ENCODE data around the gene CXCR1. TPM values are rescaled to one million over a fixed set of nuclear protein-coding genes. Genes with fewer than 3 reads are reported as not detected.

Gene CXCR1
- total RNA-seq, 1 experiment from 2014 or later: not detected

- peaks cover 5 to 25% (median 13%) of the 10 kb centered on the region in 3 experiments; a peak in 6 of 7 replicates for H3K36me3 Mint-ChIP-seq (ENCODE audit: insufficient read depth in 1 of 3, low read depth in 3 of 3)
- H4K20me1 ChIP-seq (ENCODE audit: control insufficient read depth, insufficient read depth, insufficient read length): no peaks in the 10 kb centered on the region
- no peak within 1 kb of the TSS for H2AK5ac ChIP-seq (ENCODE audit: insufficient read length, low read length)
- H3K4ac ChIP-seq (ENCODE audit: low read depth, low read length): no peak within 1 kb of the TSS
- peaks cover 27 to 29% of the 10 kb centered on the region in 2 experiments for H3K4me1 Mint-ChIP-seq
- H2BK15ac ChIP-seq (ENCODE audit: low read depth, low read length): no peak within 1 kb of the TSS
- no CpG with 5 or more reads among the region's 8 CpGs for WGBS (ENCODE audit: extremely low coverage, insufficient read length, low lambda C conversion rate)
- no peak within 1 kb of the TSS for H3K56ac ChIP-seq (ENCODE audit: insufficient read length, low read depth, low read length)
- H3T11ph ChIP-seq (ENCODE audit: low read length): no peak within 1 kb of the TSS
- H2BK5ac ChIP-seq (ENCODE audit: insufficient read length, low read length): no peak within 1 kb of the TSS
- peaks cover 11% of the 10 kb centered on the region for H3K27me3 Mint-ChIP-seq (ENCODE audit: low read depth)
- no peaks in the 10 kb centered on the region for H3K23me2 ChIP-seq (ENCODE audit: insufficient read length, low read depth, low read length, poor library complexity, severe bottlenecking)
- peak within 1 kb of the TSS in 1 of 3 experiments; percentile 64; a peak in 3 of 7 replicates for H3K27ac Mint-ChIP-seq
- TF ChIP-seq CTCF (conservative IDR thresholded peaks at IDR 0.05): 0 out of 3 replicates have a peak, but pooled peaks have one; percentile 11
- peak within 1 kb of the TSS; percentile 53 for H2AFZ ChIP-seq (ENCODE audit: low read length)
- DNase-seq: peak; percentile 38
- H3K9ac ChIP-seq (ENCODE audit: extremely low read depth, insufficient read length, low read length): no peak within 1 kb of the TSS
- no peak within 1 kb of the TSS for H3K23ac ChIP-seq (ENCODE audit: insufficient read length, low read depth, low read length)
- H3K79me1 ChIP-seq (ENCODE audit: insufficient read depth, low read depth, low read length, poor library complexity, severe bottlenecking): no peaks in the 10 kb centered on the region
- no peaks in the 10 kb centered on the region for H3K27me3 ChIP-seq (ENCODE audit: insufficient read depth, low read length)
- H2BK12ac ChIP-seq (ENCODE audit: insufficient read length, low read depth, low read length): no peak within 1 kb of the TSS
- no peak within 1 kb of the TSS for H3K14ac ChIP-seq (ENCODE audit: insufficient read depth, low read length)
- peak within 1 kb of the TSS in 1 of 2 experiments; percentile 10; a peak in 1 of 5 replicates for H3K4me3 Mint-ChIP-seq
- no peak within 1 kb of the TSS for H3K27ac ChIP-seq (ENCODE audit: insufficient read length, low read depth, low read length)
- no peak within 1 kb of the TSS for H4K8ac ChIP-seq (replicated peaks; ENCODE audit: insufficient read length, low read depth, low read length)
- peak within 1 kb of the TSS; percentile 47 for H3K18ac ChIP-seq (ENCODE audit: insufficient read length, low read depth, low read length)
- H2BK20ac ChIP-seq (ENCODE audit: low read depth, low read length, poor library complexity, severe bottlenecking): no peak within 1 kb of the TSS
- no peak within 1 kb of the TSS for H4K91ac ChIP-seq (ENCODE audit: insufficient read length, low read depth, low read length)
- H3K9me3 ChIP-seq (ENCODE audit: control insufficient read depth, low read depth, low read length): no peaks in the 10 kb centered on the region
- no peaks in the 10 kb centered on the region for H3K79me2 ChIP-seq (ENCODE audit: insufficient read depth, low read length)
- peaks cover 21 to 24% of the 10 kb centered on the region in 2 experiments for H3K9me3 Mint-ChIP-seq
- no peak within 1 kb of the TSS for H4K5ac ChIP-seq (ENCODE audit: insufficient read length, low read depth, low read length)
- no peak within 1 kb of the TSS for H3K4me2 ChIP-seq (ENCODE audit: insufficient read depth, insufficient read length, low read length)
- H2BK120ac ChIP-seq (ENCODE audit: low read depth, low read length, poor library complexity, severe bottlenecking): no peak within 1 kb of the TSS
- H3K4me1 ChIP-seq (ENCODE audit: insufficient read depth, low read length): peaks cover 3% of the 10 kb centered on the region
These were observed 41.1 kb downstream of the CXCR1 start, which contains the start of gene CXCR2 for GRCh38 chr2:218125626-218126080. Gene CXCR2, plus strand, starts transcription at chr2:218126028. Its CDS starts 8,774 bp downstream, at chr2:218134802.

Data from H9 (cell line).